Activated naive CD8-positive, alpha-beta T cell treated with anti-CD3 and anti-CD28 coated beads for 36 hours (primary cell): ENCODE results near the gene NLGN4X. TPM values are rescaled to one million over a fixed set of nuclear protein-coding genes. Genes with fewer than 3 reads are reported as not detected.

Experiments
- DNase-seq: peaks from one replicate; pipeline ENCODE4 v3.0.0; 2021
- H3K27ac Mint-ChIP-seq: one replicate; pipeline ENCODE4 v1.8.0; 2022; ENCODE audit warnings: mild to moderate bottlenecking, moderate library complexity, mixed read lengths
- H3K27me3 Mint-ChIP-seq: one replicate; pipeline ENCODE4 v1.8.0; 2022; ENCODE audit warnings: mild to moderate bottlenecking, mixed read lengths
- H3K36me3 Mint-ChIP-seq: one replicate; pipeline ENCODE4 v1.8.0; 2021; ENCODE audit warnings: mild to moderate bottlenecking, mixed read lengths
- H3K4me1 Mint-ChIP-seq: one replicate; pipeline ENCODE4 v1.8.0; 2021; ENCODE audit warnings: mixed read lengths
- H3K4me3 Mint-ChIP-seq: one replicate; pipeline ENCODE4 v1.8.0; 2022; ENCODE audit warnings: mild to moderate bottlenecking, moderate library complexity, mixed read lengths
- H3K9me3 Mint-ChIP-seq: one replicate; pipeline ENCODE4 v1.8.0; 2022; ENCODE audit warnings: mixed read lengths
- total RNA-seq, 2 experiments: library from RNA; stranded (reverse); gene quantifications; one replicate each; pipeline ENCODE4 v1.2.3, GENCODE V29; 2021

Gene NLGN4X
- total RNA-seq, 2 experiments from 2014 or later, result not detected

- Mint-ChIP-seq H3K36me3 (no peaks in the 10 kb centered on the region), H3K27ac (no peak overlapping the region), H3K4me1 (no peaks in the 10 kb centered on the region), H3K27me3 (no peaks in the 10 kb centered on the region), H3K9me3 (no peaks in the 10 kb centered on the region), H3K4me3 (no peak overlapping the region)
- no peak for DNase-seq
These were observed 41.4 kb downstream of the NLGN4X start for GRCh38 chrX:6187256-6187655.

DNA sequence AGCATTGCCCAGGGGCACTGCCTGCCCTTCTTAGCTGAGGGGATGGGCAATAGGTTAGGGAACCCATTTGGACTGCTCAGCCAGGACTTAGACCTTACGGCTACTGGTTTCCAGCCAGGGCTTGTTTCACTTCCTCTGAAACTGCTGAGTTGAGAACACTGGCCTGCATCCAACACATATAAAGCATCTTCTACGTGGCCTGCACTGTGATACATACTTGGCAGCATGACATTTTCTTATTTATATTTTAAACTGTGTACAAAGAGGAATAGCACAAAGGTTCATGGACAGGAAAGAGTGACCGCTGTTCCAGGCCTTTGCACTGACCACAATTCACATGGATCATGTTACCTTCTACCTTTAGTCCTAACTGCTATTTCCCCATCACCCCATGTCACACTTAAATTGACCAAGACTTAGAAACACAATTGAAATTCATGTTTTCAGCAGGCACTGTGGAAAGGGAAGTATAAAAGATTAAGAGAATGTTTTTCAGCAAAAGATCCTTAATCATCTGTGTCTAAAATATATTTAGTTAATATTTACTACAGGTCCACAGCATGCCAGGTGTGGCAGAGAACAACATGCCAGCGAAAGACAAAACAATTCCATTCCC lies 43.7 kb downstream of the NLGN4X start:
- no peak overlapping the region for H3K27ac Mint-ChIP-seq

GRCh38 chrX:6175914-6176313 lies 52.8 kb downstream of the NLGN4X start:
- no peaks in the 10 kb centered on the region for H3K9me3 Mint-ChIP-seq
- no peaks in the 10 kb centered on the region for H3K27me3 Mint-ChIP-seq
- H3K4me1 Mint-ChIP-seq, result no peaks in the 10 kb centered on the region
- no peaks in the 10 kb centered on the region for H3K36me3 Mint-ChIP-seq
- H3K27ac Mint-ChIP-seq, result no peak overlapping the region
- no peak for DNase-seq
- no peak overlapping the region for H3K4me3 Mint-ChIP-seq

More for the DNA sequence above, 43.7 kb downstream of the NLGN4X start:
- H3K36me3 Mint-ChIP-seq, result no peaks in the 10 kb centered on the region
- H3K4me1 Mint-ChIP-seq, result no peaks in the 10 kb centered on the region
- H3K9me3 Mint-ChIP-seq, result no peaks in the 10 kb centered on the region
- H3K4me3 Mint-ChIP-seq, result no peak overlapping the region
- no peak for DNase-seq
- no peaks in the 10 kb centered on the region for H3K27me3 Mint-ChIP-seq

- Mint-ChIP-seq H3K27me3 (no peaks in the 10 kb centered on the region), H3K9me3 (no peaks in the 10 kb centered on the region), H3K27ac (no peak overlapping the region), H3K4me3 (no peak overlapping the region), H3K4me1 (no peaks in the 10 kb centered on the region), H3K36me3 (no peaks in the 10 kb centered on the region)
- no peak for DNase-seq
These were observed 58.2 kb downstream of the NLGN4X start for GRCh38 chrX:6170424-6170823.

- Mint-ChIP-seq H3K4me1 (no peaks in the 10 kb centered on the region), H3K9me3 (no peaks in the 10 kb centered on the region), H3K27ac (no peak overlapping the region), H3K4me3 (no peak overlapping the region), H3K36me3 (no peaks in the 10 kb centered on the region), H3K27me3 (no peaks in the 10 kb centered on the region)
- no peak for DNase-seq
These were observed 59.3 kb downstream of the NLGN4X start for GRCh38 chrX:6169407-6169806.

- H3K27ac Mint-ChIP-seq, result no peak overlapping the region
- no peak for DNase-seq
- no peaks in the 10 kb centered on the region for H3K4me1 Mint-ChIP-seq
- H3K4me3 Mint-ChIP-seq, result no peak overlapping the region
- H3K27me3 Mint-ChIP-seq, result no peaks in the 10 kb centered on the region
- no peaks in the 10 kb centered on the region for H3K9me3 Mint-ChIP-seq
- no peaks in the 10 kb centered on the region for H3K36me3 Mint-ChIP-seq
These were observed 64.9 kb downstream of the NLGN4X start for GRCh38 chrX:6163721-6164120.

DNA sequence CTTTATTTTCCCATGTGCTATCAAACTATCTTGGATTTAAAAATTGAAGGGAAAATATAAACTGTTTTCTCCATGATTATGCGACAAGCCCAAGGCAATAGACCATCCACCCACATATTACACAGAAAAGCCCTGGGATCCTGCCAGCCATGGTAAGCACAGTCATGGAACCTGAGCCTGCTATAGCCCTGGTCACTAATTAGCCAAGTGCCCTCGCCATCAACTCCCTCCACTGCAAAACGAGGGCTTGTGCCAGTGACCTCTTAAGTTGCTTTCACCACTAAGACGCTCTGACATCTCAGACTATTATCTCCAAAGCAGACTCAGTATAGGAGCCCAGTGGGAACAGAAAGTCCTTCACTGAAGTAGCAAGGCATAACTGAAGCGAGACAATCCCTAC lies 69.2 kb downstream of the NLGN4X start:
- no peak overlapping the region for H3K27ac Mint-ChIP-seq
- no peaks in the 10 kb centered on the region for H3K27me3 Mint-ChIP-seq
- no peaks in the 10 kb centered on the region for H3K36me3 Mint-ChIP-seq
- H3K4me3 Mint-ChIP-seq, result no peak overlapping the region
- no peaks in the 10 kb centered on the region for H3K4me1 Mint-ChIP-seq
- DNase-seq, result no peak
- H3K9me3 Mint-ChIP-seq, result peaks cover 1% of the 10 kb centered on the region

- H3K27ac Mint-ChIP-seq, result no peak overlapping the region
- no peak for DNase-seq
- H3K4me3 Mint-ChIP-seq, result no peak overlapping the region
- no peaks in the 10 kb centered on the region for H3K4me1 Mint-ChIP-seq
- no peaks in the 10 kb centered on the region for H3K36me3 Mint-ChIP-seq
- H3K27me3 Mint-ChIP-seq, result no peaks in the 10 kb centered on the region
- H3K9me3 Mint-ChIP-seq, result peaks cover 1% of the 10 kb centered on the region
These were observed 76.7 kb downstream of the NLGN4X start for GRCh38 chrX:6151971-6152370.

GRCh38 chrX:6149060-6149872 lies 79.4 kb downstream of the NLGN4X start:
- H3K4me3 Mint-ChIP-seq, result no peak overlapping the region

DNA sequence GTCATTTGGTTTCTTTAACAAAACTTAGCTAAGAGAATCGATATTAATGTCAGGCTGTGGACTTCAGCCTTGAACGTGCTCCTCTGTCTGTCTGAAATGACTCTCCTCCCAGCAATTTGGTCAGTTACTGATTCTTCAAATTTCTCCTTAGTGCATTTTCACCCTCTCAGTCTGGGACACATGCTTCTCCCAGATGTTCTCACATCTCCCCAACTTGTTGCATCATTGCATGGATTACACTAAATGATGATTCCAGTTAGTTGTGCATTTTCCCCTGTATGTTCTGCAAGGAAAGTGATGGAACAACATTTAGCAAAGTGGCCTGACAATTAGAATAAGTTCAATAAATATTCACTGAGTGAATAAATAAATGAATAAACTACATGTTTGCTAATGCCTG lies 94.4 kb downstream of the NLGN4X start:
- Mint-ChIP-seq H3K36me3 (no peaks in the 10 kb centered on the region), H3K4me3 (no peak overlapping the region), H3K27ac (no peak overlapping the region), H3K4me1 (no peaks in the 10 kb centered on the region), H3K9me3 (no peaks in the 10 kb centered on the region), H3K27me3 (no peaks in the 10 kb centered on the region)
- DNase-seq, result no peak

More at GRCh38 chrX:6149060-6149872, 79.4 kb downstream of the NLGN4X start:
- Mint-ChIP-seq H3K27me3 (no peaks in the 10 kb centered on the region), H3K9me3 (no peaks in the 10 kb centered on the region), H3K36me3 (no peaks in the 10 kb centered on the region), H3K4me1 (no peaks in the 10 kb centered on the region), H3K27ac (no peak overlapping the region)
- no peak for DNase-seq

DNA sequence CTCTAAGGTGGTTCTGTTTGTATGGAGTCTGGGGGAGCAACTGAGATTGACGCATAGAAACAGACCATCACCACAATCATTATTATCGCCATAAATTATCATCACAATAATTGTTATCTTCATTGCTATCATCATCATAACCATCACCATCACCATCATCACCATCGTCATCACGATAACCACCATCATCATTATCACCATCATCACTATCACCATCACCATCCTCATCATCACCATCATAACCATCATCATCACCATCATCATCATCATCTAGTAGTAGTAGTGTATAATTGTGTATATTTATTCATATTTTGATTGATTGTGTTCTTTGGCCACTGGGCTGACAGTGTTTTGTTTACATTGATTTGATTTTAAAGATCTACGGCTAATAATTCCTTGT lies 95.7 kb downstream of the NLGN4X start:
- Mint-ChIP-seq H3K9me3 (no peaks in the 10 kb centered on the region), H3K36me3 (no peaks in the 10 kb centered on the region), H3K4me3 (no peak overlapping the region), H3K4me1 (no peaks in the 10 kb centered on the region), H3K27me3 (no peaks in the 10 kb centered on the region), H3K27ac (no peak overlapping the region)
- DNase-seq, result no peak

GRCh38 chrX:6131287-6131686 lies 97.4 kb downstream of the NLGN4X start:
- Mint-ChIP-seq H3K36me3 (no peaks in the 10 kb centered on the region), H3K9me3 (no peaks in the 10 kb centered on the region), H3K27me3 (no peaks in the 10 kb centered on the region), H3K27ac (no peak overlapping the region), H3K4me3 (no peak overlapping the region), H3K4me1 (no peaks in the 10 kb centered on the region)
- DNase-seq, result no peak

GRCh38 chrX:6129195-6129594 lies 99.5 kb downstream of the NLGN4X start:
- Mint-ChIP-seq H3K27ac (no peak overlapping the region), H3K36me3 (no peaks in the 10 kb centered on the region), H3K9me3 (no peaks in the 10 kb centered on the region), H3K27me3 (no peaks in the 10 kb centered on the region), H3K4me1 (no peaks in the 10 kb centered on the region), H3K4me3 (no peak overlapping the region)
- DNase-seq, result no peak

GRCh38 chrX:6120329-6120728 lies 108.3 kb downstream of the NLGN4X start:
- Mint-ChIP-seq H3K4me3 (no peak overlapping the region), H3K27me3 (no peaks in the 10 kb centered on the region), H3K4me1 (no peaks in the 10 kb centered on the region), H3K36me3 (no peaks in the 10 kb centered on the region), H3K9me3 (no peaks in the 10 kb centered on the region), H3K27ac (no peak overlapping the region)
- DNase-seq, result no peak

DNA sequence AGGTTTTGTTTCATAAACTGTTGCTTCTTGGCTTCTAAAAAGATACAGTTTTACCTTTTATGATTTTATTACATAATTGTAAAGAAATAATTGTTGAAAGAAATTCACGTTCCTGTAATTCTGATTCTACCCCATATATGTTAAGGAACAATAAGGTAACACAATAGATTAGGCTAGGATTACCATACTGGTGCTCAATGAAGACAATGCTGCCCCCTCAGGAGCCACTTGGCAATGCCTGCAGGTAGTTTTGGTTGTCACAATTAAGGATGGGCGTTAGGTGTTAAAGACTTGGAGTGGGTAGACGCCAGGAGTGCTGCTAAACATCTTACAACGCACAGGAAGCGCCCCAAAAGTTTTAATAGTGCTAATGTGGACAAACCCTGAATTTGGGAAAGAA lies 133.2 kb downstream of the NLGN4X start:
- peaks cover 1% of the 10 kb centered on the region for H3K9me3 Mint-ChIP-seq
- no peaks in the 10 kb centered on the region for H3K4me1 Mint-ChIP-seq
- no peaks in the 10 kb centered on the region for H3K27me3 Mint-ChIP-seq
- no peak overlapping the region for H3K27ac Mint-ChIP-seq
- no peaks in the 10 kb centered on the region for H3K36me3 Mint-ChIP-seq
- DNase-seq, result no peak
- no peak overlapping the region for H3K4me3 Mint-ChIP-seq

DNA sequence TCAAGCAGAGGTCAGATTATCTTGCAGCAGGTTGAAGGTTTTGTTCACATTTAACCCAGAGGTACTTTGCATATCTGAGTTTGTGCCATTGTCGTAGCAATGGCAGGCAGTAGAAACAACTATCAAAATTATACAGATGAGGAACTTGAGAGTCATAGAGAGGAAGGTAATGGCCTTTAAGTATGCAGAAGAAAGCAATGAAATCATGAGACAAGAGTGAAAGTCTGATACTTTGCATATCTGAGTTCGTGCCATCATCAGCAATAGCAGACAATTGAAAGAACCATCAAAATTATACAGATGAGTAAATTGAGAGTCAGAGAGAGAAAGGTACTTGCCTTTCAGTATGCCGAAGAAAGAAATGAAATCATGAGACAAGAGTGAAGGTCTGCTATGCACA lies 154.1 kb downstream of the NLGN4X start:
- H3K9me3 Mint-ChIP-seq, result no peaks in the 10 kb centered on the region
- DNase-seq, result no peak
- H3K4me3 Mint-ChIP-seq, result no peak overlapping the region
- no peaks in the 10 kb centered on the region for H3K4me1 Mint-ChIP-seq
- no peak overlapping the region for H3K27ac Mint-ChIP-seq
- no peaks in the 10 kb centered on the region for H3K36me3 Mint-ChIP-seq
- H3K27me3 Mint-ChIP-seq, result no peaks in the 10 kb centered on the region
